OCI-LY7 (cell line): ENCODE measurements around the gene PTH2. TPM values are rescaled to one million over a fixed set of nuclear protein-coding genes. Genes with fewer than 3 reads are reported as not detected.

Source experiments
- BruUV-seq: library from RNA; stranded (reverse); fragments of 400-500 nt; replicated peaks from 2 replicates; lab custom pipeline; 2021; lab: Mats Ljungman, UMichigan
- CTCF ChIA-PET: fragments of 300-600 bp; sonication (Branson Sonifier 250); formaldehyde crosslinking; loops from one replicate; lab custom pipeline; 2022; ENCODE audit warnings: antibody characterized with exemption; ENCODE audit not compliant: unreplicated experiment; lab: Charles Lee
- POLR2A ChIA-PET: fragments of 300-600 bp; sonication (Branson Sonifier 250); formaldehyde crosslinking; loops from one replicate; lab custom pipeline; 2022; ENCODE audit warnings: antibody characterized with exemption; lab: Charles Lee
- DNase-seq: peaks from one replicate; pipeline ENCODE4 v3.0.0-alpha.2; 2015; ENCODE audit warnings: low spot score
- H2AFZ ChIP-seq: fragments of 200-600 bp; sonication (generic), shearing (Covaris generic); 2 replicates; pipeline ENCODE4 v1.6.1; 2014; ENCODE audit warnings: mild to moderate bottlenecking, antibody characterized with exemption, low read length, moderate library complexity
- H3K27ac ChIP-seq: fragments of 200-600 bp; sonication (generic); 2 replicates; pipeline ENCODE4 v1.5.1; 2014; ENCODE audit warnings: mixed run types, low read depth, mild to moderate bottlenecking, moderate library complexity, low read length, inconsistent platforms; ENCODE audit not compliant: poor library complexity, severe bottlenecking
- H3K36me3 ChIP-seq: fragments of 200-600 bp; sonication (generic); 2 replicates; pipeline ENCODE4 v1.6.1; 2014; ENCODE audit warnings: mild to moderate bottlenecking, antibody characterized with exemption, low read length, moderate library complexity, mixed read lengths; ENCODE audit not compliant: insufficient read depth
- H3K4me1 ChIP-seq: fragments of 200-600 bp; sonication (generic); 2 replicates; pipeline ENCODE4 v1.5.1; 2014; ENCODE audit warnings: mild to moderate bottlenecking, low read length; ENCODE audit not compliant: insufficient read depth, poor library complexity, severe bottlenecking
- H3K4me2 ChIP-seq: fragments of 200-600 bp; sonication (generic); 2 replicates; pipeline ENCODE4 v1.6.1; 2014; ENCODE audit warnings: mild to moderate bottlenecking, low read length
- H3K4me3 ChIP-seq: fragments of 200-600 bp; sonication (generic); 2 replicates; pipeline ENCODE4 v1.5.1; 2014; ENCODE audit warnings: mild to moderate bottlenecking, low read depth, low read length; ENCODE audit not compliant: poor library complexity, severe bottlenecking
- H3K79me2 ChIP-seq: fragments of 200-600 bp; sonication (generic); 2 replicates; pipeline ENCODE4 v1.6.1; 2016; ENCODE audit warnings: low read depth, mild to moderate bottlenecking, low read length, moderate library complexity, mixed read lengths; ENCODE audit not compliant: insufficient read depth
- H3K9me2 ChIP-seq: fragments of 200-600 bp; sonication (generic); 2 replicates; pipeline ENCODE4 v1.6.1; 2016; ENCODE audit warnings: mild to moderate bottlenecking, low read length, mixed read lengths; ENCODE audit not compliant: insufficient read depth
- H3K9me3 ChIP-seq: fragments of 200-600 bp; sonication (generic); 2 replicates; pipeline ENCODE4 v1.6.1; 2014; ENCODE audit warnings: mild to moderate bottlenecking, mixed run types, low read length, mixed read lengths
- H4K20me1 ChIP-seq: fragments of 200-600 bp; sonication (generic); 2 replicates; pipeline ENCODE4 v1.6.1; 2014; ENCODE audit warnings: mild to moderate bottlenecking, antibody characterized with exemption, low read length, moderate library complexity, mixed read lengths; ENCODE audit not compliant: insufficient read depth
- EZH2phosphoT487 ChIP-seq: fragments of 200-600 bp; sonication (generic); IDR thresholded peaks from 2 replicates; pipeline ENCODE4 v1.6.1; 2018; ENCODE audit warnings: low read depth, borderline replicate concordance, mild to moderate bottlenecking, mixed run types, antibody characterized with exemption, low read length, moderate library complexity, mixed read lengths
- intact Hi-C: fragments of 100-400 bp; cut with micrococcal nuclease; formaldehyde crosslinking; loops from one replicate; pipeline ENCODE4 v1.10.0; 2022; ENCODE audit not compliant: unreplicated experiment
- total RNA-seq, 2 experiments: library from RNA; depleted of rRNA in 1 of 2; stranded (reverse); fragments of >200 nt in 1 of 2; shearing (Covaris generic) in 1 of 2; gene quantifications; 2 replicates each; pipeline ENCODE4 v1.2.3, GENCODE V29; 2014 to 2022
- TF ChIP-seq, protein P1 (sequence below): fragments of 200-600 bp; sonication (generic); conservative IDR thresholded peaks from 2 replicates; pipeline ENCODE4 v1.5.1; 2014; ENCODE audit warnings: mild to moderate bottlenecking, antibody characterized with exemption, low read length, moderate library complexity, mixed read lengths

Gene PTH2
- total RNA-seq, 2 experiments from 2014 or later, result 0.66 to 1.7 TPM

DNA sequence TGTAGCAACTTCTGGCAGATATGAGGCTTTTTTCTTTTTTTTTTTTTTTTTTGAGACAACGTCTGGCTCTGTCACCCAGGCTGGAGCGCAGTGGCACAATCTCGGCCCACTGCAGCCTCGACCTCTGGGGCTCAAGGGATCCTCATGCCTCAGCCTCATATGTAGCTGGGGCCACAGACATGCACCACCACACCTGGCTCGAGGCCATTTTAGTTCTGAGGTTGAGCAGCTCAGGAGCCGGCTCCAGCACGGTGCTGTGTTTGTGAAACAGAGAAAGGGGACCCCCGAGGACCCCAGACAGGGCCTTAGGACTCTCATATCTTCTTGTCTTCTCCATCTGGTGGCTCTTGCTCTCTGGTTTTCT lies 47.4 kb upstream of the PTH2 start:
- TF ChIP-seq, protein P1, sequence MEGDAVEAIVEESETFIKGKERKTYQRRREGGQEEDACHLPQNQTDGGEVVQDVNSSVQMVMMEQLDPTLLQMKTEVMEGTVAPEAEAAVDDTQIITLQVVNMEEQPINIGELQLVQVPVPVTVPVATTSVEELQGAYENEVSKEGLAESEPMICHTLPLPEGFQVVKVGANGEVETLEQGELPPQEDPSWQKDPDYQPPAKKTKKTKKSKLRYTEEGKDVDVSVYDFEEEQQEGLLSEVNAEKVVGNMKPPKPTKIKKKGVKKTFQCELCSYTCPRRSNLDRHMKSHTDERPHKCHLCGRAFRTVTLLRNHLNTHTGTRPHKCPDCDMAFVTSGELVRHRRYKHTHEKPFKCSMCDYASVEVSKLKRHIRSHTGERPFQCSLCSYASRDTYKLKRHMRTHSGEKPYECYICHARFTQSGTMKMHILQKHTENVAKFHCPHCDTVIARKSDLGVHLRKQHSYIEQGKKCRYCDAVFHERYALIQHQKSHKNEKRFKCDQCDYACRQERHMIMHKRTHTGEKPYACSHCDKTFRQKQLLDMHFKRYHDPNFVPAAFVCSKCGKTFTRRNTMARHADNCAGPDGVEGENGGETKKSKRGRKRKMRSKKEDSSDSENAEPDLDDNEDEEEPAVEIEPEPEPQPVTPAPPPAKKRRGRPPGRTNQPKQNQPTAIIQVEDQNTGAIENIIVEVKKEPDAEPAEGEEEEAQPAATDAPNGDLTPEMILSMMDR, result no peak; the same call in 1 of the 2 replicates
- no peak for TF ChIP-seq EZH2phosphoT487
- Histone ChIP-seq H3K79me2 (no peaks in the 10 kb centered on the region), H3K9me2 (no peaks in the 10 kb centered on the region), H2AFZ (no peak overlapping the region), H3K27ac (peak overlapping the region; percentile 14), H4K20me1 (no peaks in the 10 kb centered on the region), H3K4me3 (no peak overlapping the region), H3K36me3 (peaks cover 37% of the 10 kb centered on the region), H3K4me2 (no peak overlapping the region; the same call in 1 of the 2 replicates), H3K4me1 (peaks cover 41% of the 10 kb centered on the region), H3K9me3 (no peaks in the 10 kb centered on the region)
- BruUV-seq, result TSS peak; percentile 73
- CTCF ChIA-PET, result interaction anchor here (1.2 kb wide), 1 partner anchor 79 kb away, joined by 3 read pairs; no protein-coding TSS in a partner anchor
- no peak for DNase-seq
- POLR2A ChIA-PET, result interaction anchor here (0.7 kb wide), 1 partner anchor 16 kb away, joined by 3 read pairs; no protein-coding TSS in a partner anchor
- intact Hi-C loops, result no loop called here

DNA sequence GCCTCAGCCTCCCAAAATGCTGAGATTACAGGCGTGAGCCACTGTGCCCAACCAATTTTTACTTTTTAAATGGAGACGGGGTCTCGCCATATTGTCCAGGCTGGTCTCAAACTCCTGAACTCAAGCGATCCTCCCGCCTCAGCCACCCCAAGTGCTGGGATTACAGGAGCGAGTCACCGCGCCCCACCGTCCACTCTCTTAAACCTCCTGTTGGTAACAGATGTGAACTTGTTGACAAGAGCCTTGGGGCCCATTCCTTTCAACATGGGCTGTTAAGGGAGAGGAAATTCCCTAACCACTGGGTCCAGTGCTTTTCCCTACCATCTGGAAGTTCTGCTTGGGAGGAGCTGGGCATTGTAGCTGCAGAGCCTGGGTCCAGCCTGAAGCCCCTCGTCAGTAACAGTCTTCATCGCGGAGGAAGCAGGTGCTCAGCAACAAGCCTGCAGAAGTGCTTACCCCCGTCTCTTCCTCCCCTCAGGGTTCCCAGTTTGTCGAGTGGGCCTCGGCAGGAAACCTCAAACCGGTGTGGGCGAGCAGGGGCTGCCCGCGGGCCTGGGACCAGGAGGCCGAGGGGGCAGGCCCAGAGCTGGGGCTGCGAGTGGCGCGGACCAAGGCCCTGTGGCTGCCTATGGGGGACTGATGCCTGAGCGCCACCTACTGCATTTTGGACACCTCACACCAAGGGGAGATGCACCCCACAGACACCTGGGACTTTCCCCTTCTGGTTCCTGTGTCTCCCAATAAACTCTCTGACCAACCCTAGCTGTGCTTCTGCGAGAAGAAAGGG lies 46.8 kb upstream of the PTH2 start:
- Histone ChIP-seq H3K4me1 (peaks cover 35% of the 10 kb centered on the region), H3K79me2 (no peaks in the 10 kb centered on the region), H3K9me2 (no peaks in the 10 kb centered on the region), H2AFZ (no peak overlapping the region), H3K4me3 (no peak overlapping the region), H4K20me1 (no peaks in the 10 kb centered on the region), H3K4me2 (no peak overlapping the region; the same call in 1 of the 2 replicates), H3K36me3 (peaks cover 43% of the 10 kb centered on the region), H3K27ac (peak overlapping the region; percentile 14), H3K9me3 (no peaks in the 10 kb centered on the region)
- intact Hi-C loops, result no loop called here
- ChIA-PET POLR2A (interaction anchor here (0.7 kb wide), 1 partner anchor 16 kb away, joined by 3 read pairs; no protein-coding TSS in a partner anchor), CTCF (interaction anchor here (1.2 kb wide), 1 partner anchor 78 kb away, joined by 3 read pairs; no protein-coding TSS in a partner anchor)
- DNase-seq, result peak; percentile 72
- BruUV-seq, result no TSS peak
- TF ChIP-seq, protein P1, result peak; percentile 83
- TF ChIP-seq EZH2phosphoT487, result no peak
